ENCODE results near the gene ALPL.

DNA sequence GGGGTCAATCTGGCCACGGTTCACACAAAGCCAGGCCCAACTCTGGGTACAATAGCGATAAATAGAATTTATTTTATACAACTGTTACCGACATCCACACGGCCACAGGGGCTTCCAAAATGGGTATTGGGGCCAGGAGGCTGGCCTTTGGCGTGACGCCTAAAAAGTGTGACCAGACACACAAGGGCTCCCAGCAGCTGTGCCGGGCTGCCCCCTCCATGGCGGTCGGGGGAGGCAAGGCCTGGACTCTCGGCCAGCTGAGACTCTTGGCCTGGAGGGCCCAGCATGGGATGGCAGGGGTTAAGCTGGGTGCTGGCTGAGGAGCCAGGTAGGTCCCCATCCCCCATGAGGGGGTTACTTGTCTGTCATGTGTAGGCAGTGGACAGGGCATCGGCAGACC is 87.0 kb downstream of the ALPL start:
- TF ChIP-seq, protein P1, sequence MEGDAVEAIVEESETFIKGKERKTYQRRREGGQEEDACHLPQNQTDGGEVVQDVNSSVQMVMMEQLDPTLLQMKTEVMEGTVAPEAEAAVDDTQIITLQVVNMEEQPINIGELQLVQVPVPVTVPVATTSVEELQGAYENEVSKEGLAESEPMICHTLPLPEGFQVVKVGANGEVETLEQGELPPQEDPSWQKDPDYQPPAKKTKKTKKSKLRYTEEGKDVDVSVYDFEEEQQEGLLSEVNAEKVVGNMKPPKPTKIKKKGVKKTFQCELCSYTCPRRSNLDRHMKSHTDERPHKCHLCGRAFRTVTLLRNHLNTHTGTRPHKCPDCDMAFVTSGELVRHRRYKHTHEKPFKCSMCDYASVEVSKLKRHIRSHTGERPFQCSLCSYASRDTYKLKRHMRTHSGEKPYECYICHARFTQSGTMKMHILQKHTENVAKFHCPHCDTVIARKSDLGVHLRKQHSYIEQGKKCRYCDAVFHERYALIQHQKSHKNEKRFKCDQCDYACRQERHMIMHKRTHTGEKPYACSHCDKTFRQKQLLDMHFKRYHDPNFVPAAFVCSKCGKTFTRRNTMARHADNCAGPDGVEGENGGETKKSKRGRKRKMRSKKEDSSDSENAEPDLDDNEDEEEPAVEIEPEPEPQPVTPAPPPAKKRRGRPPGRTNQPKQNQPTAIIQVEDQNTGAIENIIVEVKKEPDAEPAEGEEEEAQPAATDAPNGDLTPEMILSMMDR (IDR thresholded peaks at IDR 0.05), result no peak
- TF ChIP-seq EP300 (IDR thresholded peaks at IDR 0.05) (no peak), POLR2A (IDR thresholded peaks at IDR 0.05) (no peak), POLR2AphosphoS5 (IDR thresholded peaks at IDR 0.05) (no peak)
